ENCODE results near the gene POMC.

The POMC gene

DNA sequence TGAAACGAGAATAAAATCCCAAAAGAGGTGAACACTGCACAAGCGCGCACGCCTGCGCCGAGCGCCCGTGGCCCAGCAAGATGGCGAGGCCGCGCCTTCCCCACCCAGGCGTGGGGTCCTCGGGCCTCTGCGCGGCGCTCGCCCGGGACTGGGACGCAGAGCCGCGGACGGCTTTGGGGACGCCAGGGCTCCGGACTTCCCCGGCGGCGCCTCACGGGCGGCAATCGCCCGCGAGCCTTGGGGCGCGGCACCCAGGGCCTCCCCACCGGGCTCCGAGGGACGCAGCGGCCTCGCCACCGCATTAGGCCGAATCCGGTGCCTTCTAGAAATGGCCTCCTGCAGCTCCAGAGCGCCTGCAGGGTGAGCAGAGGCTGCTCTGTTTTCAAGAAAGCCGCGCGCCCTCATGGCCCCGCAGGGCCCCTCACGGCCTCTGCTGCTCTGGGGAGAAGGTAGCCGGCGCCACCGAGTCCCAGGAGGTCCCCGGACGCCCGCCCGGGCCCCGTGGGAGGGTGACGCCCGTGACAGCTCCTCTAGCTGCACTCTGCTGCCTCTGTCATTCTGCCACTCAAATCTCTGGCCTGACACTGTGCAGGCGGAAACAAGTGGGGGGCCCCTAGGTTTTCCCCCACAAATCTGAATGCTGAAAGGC lies 35.9 kb upstream of the POMC start:
- Histone ChIP-seq H3K27ac (ENCODE audit: low read depth, low read length) (no peak overlapping the region), H3K36me3 (ENCODE audit: control insufficient read depth, low read length) (no peaks in the 10 kb centered on the region), H3F3A (ENCODE audit: control insufficient read depth, insufficient read depth) (peaks cover 3% of the 10 kb centered on the region), H3K4me2 (ENCODE audit: low read length) (peak overlapping the region; percentile 36; the same call in 1 of the 2 replicates), H3K4me3 (ENCODE audit: low read length) (no peak overlapping the region), H4K20me1 (ENCODE audit: control insufficient read depth, insufficient read depth, low read depth, low read length) (peaks cover 4% of the 10 kb centered on the region; the same call in 1 of the 2 replicates), H3K4me1 (ENCODE audit: control insufficient read depth, low read length) (peaks cover 38% of the 10 kb centered on the region), H3K27me3 (ENCODE audit: control insufficient read depth, low read length) (peaks cover 52% of the 10 kb centered on the region), H3K9me2 (replicated peaks; ENCODE audit: control insufficient read depth, low read length) (no peaks in the 10 kb centered on the region), H3K79me2 (ENCODE audit: control insufficient read depth, low read length) (no peaks in the 10 kb centered on the region), H3K9me3 (ENCODE audit: control insufficient read depth, insufficient read depth, low read length) (no peaks in the 10 kb centered on the region)
- TF ChIP-seq EZH2phosphoT487 (IDR thresholded peaks at IDR 0.05; ENCODE audit: borderline replicate concordance, low read length): no peak
- TF ChIP-seq, protein P1, sequence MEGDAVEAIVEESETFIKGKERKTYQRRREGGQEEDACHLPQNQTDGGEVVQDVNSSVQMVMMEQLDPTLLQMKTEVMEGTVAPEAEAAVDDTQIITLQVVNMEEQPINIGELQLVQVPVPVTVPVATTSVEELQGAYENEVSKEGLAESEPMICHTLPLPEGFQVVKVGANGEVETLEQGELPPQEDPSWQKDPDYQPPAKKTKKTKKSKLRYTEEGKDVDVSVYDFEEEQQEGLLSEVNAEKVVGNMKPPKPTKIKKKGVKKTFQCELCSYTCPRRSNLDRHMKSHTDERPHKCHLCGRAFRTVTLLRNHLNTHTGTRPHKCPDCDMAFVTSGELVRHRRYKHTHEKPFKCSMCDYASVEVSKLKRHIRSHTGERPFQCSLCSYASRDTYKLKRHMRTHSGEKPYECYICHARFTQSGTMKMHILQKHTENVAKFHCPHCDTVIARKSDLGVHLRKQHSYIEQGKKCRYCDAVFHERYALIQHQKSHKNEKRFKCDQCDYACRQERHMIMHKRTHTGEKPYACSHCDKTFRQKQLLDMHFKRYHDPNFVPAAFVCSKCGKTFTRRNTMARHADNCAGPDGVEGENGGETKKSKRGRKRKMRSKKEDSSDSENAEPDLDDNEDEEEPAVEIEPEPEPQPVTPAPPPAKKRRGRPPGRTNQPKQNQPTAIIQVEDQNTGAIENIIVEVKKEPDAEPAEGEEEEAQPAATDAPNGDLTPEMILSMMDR (IDR thresholded peaks at IDR 0.05; ENCODE audit: low read depth, low read length, poor library complexity, severe bottlenecking): no peak

DNA sequence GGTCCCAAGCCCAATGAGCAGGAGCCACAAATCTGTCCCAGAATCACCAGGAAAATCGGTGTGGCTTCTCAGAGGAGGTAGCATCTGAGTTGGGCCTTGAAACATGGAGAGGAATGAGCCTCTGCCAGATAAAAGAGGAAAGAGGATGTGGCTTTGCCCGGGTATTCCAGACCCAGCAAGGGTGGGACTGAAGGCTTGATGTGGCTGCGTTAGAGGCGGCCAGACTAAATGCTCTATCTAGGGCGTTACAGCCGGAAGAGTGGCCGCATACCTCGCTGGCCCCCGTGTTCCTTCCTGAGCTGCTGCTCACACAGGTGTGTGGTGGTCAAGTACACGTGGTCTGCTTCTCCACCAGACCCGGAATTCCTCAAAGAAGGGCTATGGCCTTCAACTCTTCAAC lies 33.9 kb upstream of the POMC start:
- TF ChIP-seq EZH2phosphoT487 (IDR thresholded peaks at IDR 0.05; ENCODE audit: borderline replicate concordance, low read length): no peak
- TF ChIP-seq, protein P1 (IDR thresholded peaks at IDR 0.05; ENCODE audit: low read depth, low read length, poor library complexity, severe bottlenecking): no peak
- H3K27me3 ChIP-seq (ENCODE audit: control insufficient read depth, low read length): peaks cover 57% of the 10 kb centered on the region

DNA sequence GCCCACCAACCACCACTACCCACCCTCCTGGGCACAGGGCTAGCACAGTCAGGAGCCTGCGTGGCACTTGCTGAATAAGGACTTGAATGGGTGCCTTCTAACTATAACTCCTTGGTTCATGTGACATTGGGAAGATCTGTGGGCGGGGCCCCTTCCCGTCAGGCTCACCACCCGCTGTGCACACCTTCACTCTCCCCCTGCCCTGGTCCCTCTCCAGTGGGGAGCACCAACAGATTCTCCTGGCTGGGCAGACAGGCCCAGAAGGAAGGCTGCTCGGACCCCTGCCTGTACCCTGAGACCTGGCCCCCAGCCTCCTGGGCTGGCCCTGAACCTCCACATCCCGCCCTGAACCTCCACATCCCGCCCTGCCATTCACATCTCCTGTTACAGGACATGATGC lies 33.4 kb upstream of the POMC start:
- H4K20me1 ChIP-seq (ENCODE audit: control insufficient read depth, insufficient read depth, low read depth, low read length): peaks cover 4% of the 10 kb centered on the region; the same call in 1 of the 2 replicates
- H3K9me3 ChIP-seq (ENCODE audit: control insufficient read depth, insufficient read depth, low read length): no peaks in the 10 kb centered on the region
- H3K79me2 ChIP-seq (ENCODE audit: control insufficient read depth, low read length): no peaks in the 10 kb centered on the region
- H3F3A ChIP-seq (ENCODE audit: control insufficient read depth, insufficient read depth): no peaks in the 10 kb centered on the region; the same call in 1 of the 2 replicates
- H3K27me3 ChIP-seq (ENCODE audit: control insufficient read depth, low read length): peaks cover 56% of the 10 kb centered on the region
- no peaks in the 10 kb centered on the region for H3K36me3 ChIP-seq (ENCODE audit: control insufficient read depth, low read length)
- H3K4me3 ChIP-seq (ENCODE audit: low read length): no peak overlapping the region
- no peak overlapping the region for H3K4me2 ChIP-seq (ENCODE audit: low read length)
- no peaks in the 10 kb centered on the region for H3K9me2 ChIP-seq (replicated peaks; ENCODE audit: control insufficient read depth, low read length)
- H3K4me1 ChIP-seq (ENCODE audit: control insufficient read depth, low read length): peaks cover 21% of the 10 kb centered on the region
- no peak overlapping the region for H3K27ac ChIP-seq (ENCODE audit: low read depth, low read length)
- TF ChIP-seq, protein P1 (IDR thresholded peaks at IDR 0.05; ENCODE audit: low read depth, low read length, poor library complexity, severe bottlenecking): no peak
- TF ChIP-seq EZH2phosphoT487 (IDR thresholded peaks at IDR 0.05; ENCODE audit: borderline replicate concordance, low read length): no peak

More for the DNA sequence above, 33.9 kb upstream of the POMC start:
- Histone ChIP-seq H3K36me3 (ENCODE audit: control insufficient read depth, low read length) (no peaks in the 10 kb centered on the region), H3K4me1 (ENCODE audit: control insufficient read depth, low read length) (peaks cover 24% of the 10 kb centered on the region), H3K4me2 (ENCODE audit: low read length) (no peak overlapping the region), H3K27ac (ENCODE audit: low read depth, low read length) (no peak overlapping the region), H3K79me2 (ENCODE audit: control insufficient read depth, low read length) (no peaks in the 10 kb centered on the region), H4K20me1 (ENCODE audit: control insufficient read depth, insufficient read depth, low read depth, low read length) (peaks cover 4% of the 10 kb centered on the region; the same call in 1 of the 2 replicates), H3K4me3 (ENCODE audit: low read length) (no peak overlapping the region), H3K9me3 (ENCODE audit: control insufficient read depth, insufficient read depth, low read length) (no peaks in the 10 kb centered on the region), H3F3A (ENCODE audit: control insufficient read depth, insufficient read depth) (no peaks in the 10 kb centered on the region; the same call in 1 of the 2 replicates), H3K9me2 (replicated peaks; ENCODE audit: control insufficient read depth, low read length) (no peaks in the 10 kb centered on the region)
